ENCODE results near the gene FSTL5.
A peak's percentile ranks its signal among the peaks of the same experiment; 100 is the strongest.

Gene FSTL5

GRCh38 chr4:161629694-161630441, 533.9 kb downstream of the FSTL5 start:
- Histone ChIP-seq H3K9me3 (replicated peaks in 1 of 2; ENCODE audit: control insufficient read depth in 2 of 2, insufficient read depth in 1 of 2, low read depth in 1 of 2, low read length in 2 of 2) (no peaks in the 10 kb centered on the region), H2AFZ (ENCODE audit: low read length) (peak overlapping the region; percentile 0), H2BK120ac (ENCODE audit: low read depth, low read length) (no peak overlapping the region), H3K9ac (ENCODE audit: low read depth, low read length, poor library complexity) (no peak overlapping the region), H3K14ac (ENCODE audit: low read length) (no peak overlapping the region), H2BK12ac (ENCODE audit: low read length) (no peak overlapping the region), H2BK15ac (ENCODE audit: low read length) (no peak overlapping the region), H3K4ac (ENCODE audit: low read length) (no peak overlapping the region), H3K4me1 (ENCODE audit: control insufficient read depth in 2 of 2, insufficient read depth in 1 of 2, low read depth in 1 of 2, low read length in 2 of 2) (no peaks in the 10 kb centered on the region), H3K36me3 (replicated peaks in 1 of 2; ENCODE audit: control insufficient read depth in 2 of 2, insufficient read depth in 2 of 2, low read length in 2 of 2) (no peaks in the 10 kb centered on the region), H3K4me3 (ENCODE audit: low read length in 2 of 2) (no peak overlapping the region), H2AK5ac (ENCODE audit: low read depth, low read length) (no peak overlapping the region), H3K79me1 (ENCODE audit: low read depth, low read length) (no peaks in the 10 kb centered on the region), H4K91ac (ENCODE audit: low read depth, low read length, poor library complexity) (no peak overlapping the region), H3K18ac (ENCODE audit: low read length) (no peak overlapping the region), H4K8ac (ENCODE audit: low read depth, low read length) (no peak overlapping the region), H3K27ac (replicated peaks; ENCODE audit: low read length) (no peak overlapping the region), H3K27me3 (ENCODE audit: control insufficient read depth in 3 of 3, insufficient read depth in 3 of 3, low read depth in 1 of 3, low read length in 3 of 3) (no peaks in the 10 kb centered on the region), H2BK5ac (ENCODE audit: low read length) (no peak overlapping the region), H3K4me2 (ENCODE audit: insufficient read depth, low read length, poor library complexity, severe bottlenecking) (no peak overlapping the region), H3K23ac (ENCODE audit: low read depth, low read length, poor library complexity) (no peak overlapping the region)
- WGBS, 2 donors (ENCODE audit: extremely low coverage in 2 of 2, insufficient read length in 2 of 2, insufficient replicate concordance in 1 of 2): no CpG with 5 or more reads among the region's 14 CpGs
- no peak for DNase-seq (ENCODE audit: low spot score)

GRCh38 chr4:161604516-161605300, 559.1 kb downstream of the FSTL5 start:
- Histone ChIP-seq H3K9ac (ENCODE audit: low read depth, low read length, poor library complexity) (no peak overlapping the region), H3K4me1 (ENCODE audit: control insufficient read depth in 2 of 2, insufficient read depth in 1 of 2, low read depth in 1 of 2, low read length in 2 of 2) (no peaks in the 10 kb centered on the region), H3K4me3 (ENCODE audit: low read length in 2 of 2) (no peak overlapping the region), H3K27me3 (ENCODE audit: control insufficient read depth in 3 of 3, insufficient read depth in 3 of 3, low read depth in 1 of 3, low read length in 3 of 3) (no peaks in the 10 kb centered on the region), H3K18ac (ENCODE audit: low read length) (no peak overlapping the region), H4K8ac (ENCODE audit: low read depth, low read length) (no peak overlapping the region), H4K91ac (ENCODE audit: low read depth, low read length, poor library complexity) (no peak overlapping the region), H3K79me1 (ENCODE audit: low read depth, low read length) (no peaks in the 10 kb centered on the region), H3K36me3 (replicated peaks in 1 of 2; ENCODE audit: control insufficient read depth in 2 of 2, insufficient read depth in 2 of 2, low read length in 2 of 2) (no peaks in the 10 kb centered on the region), H3K27ac (replicated peaks; ENCODE audit: low read length) (no peak overlapping the region), H2BK15ac (ENCODE audit: low read length) (no peak overlapping the region), H2BK5ac (ENCODE audit: low read length) (no peak overlapping the region), H2BK12ac (ENCODE audit: low read length) (no peak overlapping the region), H3K23ac (ENCODE audit: low read depth, low read length, poor library complexity) (no peak overlapping the region), H3K14ac (ENCODE audit: low read length) (no peak overlapping the region), H2AK5ac (ENCODE audit: low read depth, low read length) (no peak overlapping the region), H2AFZ (ENCODE audit: low read length) (no peak overlapping the region), H3K4ac (ENCODE audit: low read length) (no peak overlapping the region), H2BK120ac (ENCODE audit: low read depth, low read length) (no peak overlapping the region), H3K9me3 (replicated peaks in 1 of 2; ENCODE audit: control insufficient read depth in 2 of 2, insufficient read depth in 1 of 2, low read depth in 1 of 2, low read length in 2 of 2) (no peaks in the 10 kb centered on the region), H3K4me2 (ENCODE audit: insufficient read depth, low read length, poor library complexity, severe bottlenecking) (no peak overlapping the region)
- WGBS, 2 donors (ENCODE audit: extremely low coverage in 2 of 2, insufficient read length in 2 of 2, insufficient replicate concordance in 1 of 2): no CpG with 5 or more reads among the region's 4 CpGs
- DNase-seq (ENCODE audit: low spot score): no peak

- no peak overlapping the region for H2BK5ac ChIP-seq (ENCODE audit: low read length)
- no peak overlapping the region for H4K8ac ChIP-seq (ENCODE audit: low read depth, low read length)
- H2BK120ac ChIP-seq (ENCODE audit: low read depth, low read length): no peak overlapping the region
- H2BK15ac ChIP-seq (ENCODE audit: low read length): no peak overlapping the region
- H3K36me3 ChIP-seq (replicated peaks in 1 of 2; ENCODE audit: control insufficient read depth in 2 of 2, insufficient read depth in 2 of 2, low read length in 2 of 2): no peaks in the 10 kb centered on the region
- no peak overlapping the region for H2AFZ ChIP-seq (ENCODE audit: low read length)
- no peak overlapping the region for H3K4ac ChIP-seq (ENCODE audit: low read length)
- no peak overlapping the region for H3K23ac ChIP-seq (ENCODE audit: low read depth, low read length, poor library complexity)
- H2BK12ac ChIP-seq (ENCODE audit: low read length): no peak overlapping the region
- H3K4me2 ChIP-seq (ENCODE audit: insufficient read depth, low read length, poor library complexity, severe bottlenecking): no peak overlapping the region
- H3K27ac ChIP-seq (replicated peaks; ENCODE audit: low read length): no peak overlapping the region
- no peak overlapping the region for H3K14ac ChIP-seq (ENCODE audit: low read length)
- H3K4me1 ChIP-seq (ENCODE audit: control insufficient read depth in 2 of 2, insufficient read depth in 1 of 2, low read depth in 1 of 2, low read length in 2 of 2): no peaks in the 10 kb centered on the region
- DNase-seq (ENCODE audit: low spot score): no peak
- no peak overlapping the region for H3K18ac ChIP-seq (ENCODE audit: low read length)
- H3K9ac ChIP-seq (ENCODE audit: low read depth, low read length, poor library complexity): no peak overlapping the region
- no peaks in the 10 kb centered on the region for H3K79me1 ChIP-seq (ENCODE audit: low read depth, low read length)
- H4K91ac ChIP-seq (ENCODE audit: low read depth, low read length, poor library complexity): no peak overlapping the region
- no peak overlapping the region for H3K4me3 ChIP-seq (ENCODE audit: low read length in 2 of 2)
- no peaks in the 10 kb centered on the region for H3K9me3 ChIP-seq (replicated peaks in 1 of 2; ENCODE audit: control insufficient read depth in 2 of 2, insufficient read depth in 1 of 2, low read depth in 1 of 2, low read length in 2 of 2)
- no peaks in the 10 kb centered on the region for H3K27me3 ChIP-seq (ENCODE audit: control insufficient read depth in 3 of 3, insufficient read depth in 3 of 3, low read depth in 1 of 3, low read length in 3 of 3)
- no peak overlapping the region for H2AK5ac ChIP-seq (ENCODE audit: low read depth, low read length)
Measured at GRCh38 chr4:161601011-161601410, 562.8 kb downstream of the FSTL5 start.

GRCh38 chr4:161595230-161595771, 568.5 kb downstream of the FSTL5 start:
- DNase-seq (ENCODE audit: low spot score): no peak
- no peak overlapping the region for H3K14ac ChIP-seq (ENCODE audit: low read length)
- H3K4ac ChIP-seq (ENCODE audit: low read length): no peak overlapping the region
- H3K18ac ChIP-seq (ENCODE audit: low read length): no peak overlapping the region
- WGBS, 2 donors (ENCODE audit: extremely low coverage in 2 of 2, insufficient read length in 2 of 2, insufficient replicate concordance in 1 of 2): no CpG with 5 or more reads among the region's 2 CpGs
- no peak overlapping the region for H4K8ac ChIP-seq (ENCODE audit: low read depth, low read length)
- no peak overlapping the region for H3K23ac ChIP-seq (ENCODE audit: low read depth, low read length, poor library complexity)
- H2BK12ac ChIP-seq (ENCODE audit: low read length): no peak overlapping the region
- no peaks in the 10 kb centered on the region for H3K79me1 ChIP-seq (ENCODE audit: low read depth, low read length)
- no peak overlapping the region for H3K4me3 ChIP-seq (ENCODE audit: low read length in 2 of 2)
- H4K91ac ChIP-seq (ENCODE audit: low read depth, low read length, poor library complexity): no peak overlapping the region
- no peak overlapping the region for H2BK5ac ChIP-seq (ENCODE audit: low read length)
- no peak overlapping the region for H2BK15ac ChIP-seq (ENCODE audit: low read length)
- no peaks in the 10 kb centered on the region for H3K27me3 ChIP-seq (ENCODE audit: control insufficient read depth in 3 of 3, insufficient read depth in 3 of 3, low read depth in 1 of 3, low read length in 3 of 3)
- no peak overlapping the region for H3K27ac ChIP-seq (replicated peaks; ENCODE audit: low read length)
- no peak overlapping the region for H3K9ac ChIP-seq (ENCODE audit: low read depth, low read length, poor library complexity)
- H3K4me1 ChIP-seq (ENCODE audit: control insufficient read depth in 2 of 2, insufficient read depth in 1 of 2, low read depth in 1 of 2, low read length in 2 of 2): no peaks in the 10 kb centered on the region
- H3K36me3 ChIP-seq (replicated peaks in 1 of 2; ENCODE audit: control insufficient read depth in 2 of 2, insufficient read depth in 2 of 2, low read length in 2 of 2): no peaks in the 10 kb centered on the region
- H2AK5ac ChIP-seq (ENCODE audit: low read depth, low read length): no peak overlapping the region
- no peak overlapping the region for H2AFZ ChIP-seq (ENCODE audit: low read length)
- H3K4me2 ChIP-seq (ENCODE audit: insufficient read depth, low read length, poor library complexity, severe bottlenecking): no peak overlapping the region
- H2BK120ac ChIP-seq (ENCODE audit: low read depth, low read length): no peak overlapping the region
- H3K9me3 ChIP-seq (replicated peaks in 1 of 2; ENCODE audit: control insufficient read depth in 2 of 2, insufficient read depth in 1 of 2, low read depth in 1 of 2, low read length in 2 of 2): no peaks in the 10 kb centered on the region

Data from neuronal stem cell (in vitro differentiated cells).